GM23338 (cell line): ENCODE results near the gene MAP2K3. TPM values are rescaled to one million over a fixed set of nuclear protein-coding genes. Genes with fewer than 3 reads are reported as not detected.
A peak's percentile ranks its signal among the peaks of the same experiment; 100 is the strongest.
"Not testable (repeated sequence)": the region's sequence is repeated elsewhere in the genome, so short reads cannot be mapped to it uniquely, and the experiment has no call there.

Experiments
- ATAC-seq: fragments of 200-7000 bp; cut with Tn5 transposase; 3 replicates; pipeline ENCODE4 v1.9.1; 2020
- DNase-seq: peaks from one replicate; pipeline ENCODE4 v3.0.0-alpha.2; 2015; ENCODE audit warnings: low spot score
- H2AFZ ChIP-seq: fragments of 200-600 bp; sonication (generic); 2 replicates; pipeline ENCODE4 v1.8.0; 2016; ENCODE audit warnings: antibody characterized with exemption, mild to moderate bottlenecking, moderate library complexity
- H3F3A ChIP-seq: fragments of 200-600 bp; sonication (generic); replicated peaks from 2 replicates; pipeline ENCODE4 v1.8.0; 2017; ENCODE audit warnings: antibody characterized with exemption, mixed run types, low read depth
- H3K27ac ChIP-seq: fragments of 200-600 bp; sonication (generic); 2 replicates; pipeline ENCODE4 v1.6.1; 2016; ENCODE audit warnings: low read depth
- H3K27me3 ChIP-seq: fragments of 200-600 bp; sonication (generic); 2 replicates; pipeline ENCODE4 v1.8.0; 2016; ENCODE audit warnings: mild to moderate bottlenecking, mixed run types, moderate library complexity; ENCODE audit not compliant: insufficient read depth
- H3K36me3 ChIP-seq: fragments of 200-600 bp; sonication (generic); 2 replicates; pipeline ENCODE4 v1.8.0; 2016; ENCODE audit warnings: mild to moderate bottlenecking; ENCODE audit not compliant: insufficient read depth
- H3K4me1 ChIP-seq: fragments of 200-600 bp; sonication (generic); 2 replicates; pipeline ENCODE4 v1.8.0; 2016; ENCODE audit warnings: mild to moderate bottlenecking, moderate library complexity; ENCODE audit not compliant: insufficient read depth
- H3K4me2 ChIP-seq: fragments of 200-600 bp; sonication (generic); 2 replicates; pipeline ENCODE4 v1.7.1; 2017; ENCODE audit warnings: mixed run types
- H3K4me3 ChIP-seq: fragments of 200-600 bp; sonication (generic); 2 replicates; pipeline ENCODE4 v1.6.1; 2016; ENCODE audit warnings: mixed run types
- H3K79me2 ChIP-seq: fragments of 200-600 bp; sonication (generic); replicated peaks from 2 replicates; pipeline ENCODE4 v1.8.0; 2017; ENCODE audit warnings: mild to moderate bottlenecking; ENCODE audit not compliant: insufficient read depth
- H3K9me2 ChIP-seq: fragments of 200-600 bp; sonication (generic); 2 replicates; pipeline ENCODE4 v1.8.0; 2017; ENCODE audit not compliant: insufficient read depth
- H4K20me1 ChIP-seq: fragments of 200-600 bp; sonication (generic); replicated peaks from 2 replicates; pipeline ENCODE4 v1.8.0; 2017; ENCODE audit warnings: mild to moderate bottlenecking; ENCODE audit not compliant: insufficient read depth
- H3K27ac Mint-ChIP-seq: 2 replicates; pipeline ENCODE4 v1.8.0; 2020; ENCODE audit warnings: inconsistent platforms, mild to moderate bottlenecking, moderate library complexity, mixed read lengths
- H3K27me3 Mint-ChIP-seq: 3 replicates; pipeline ENCODE4 v1.8.0; 2022; ENCODE audit warnings: low read depth, mild to moderate bottlenecking, moderate library complexity, mixed read lengths, inconsistent platforms; ENCODE audit not compliant: insufficient read depth, poor library complexity
- H3K36me3 Mint-ChIP-seq: 3 replicates; pipeline ENCODE4 v1.8.0; 2021; ENCODE audit warnings: low read depth, mild to moderate bottlenecking, inconsistent platforms, moderate library complexity, mixed read lengths
- H3K4me1 Mint-ChIP-seq: 3 replicates; pipeline ENCODE4 v1.8.0; 2020; ENCODE audit warnings: mild to moderate bottlenecking, inconsistent platforms, mixed read lengths
- H3K4me3 Mint-ChIP-seq: 3 replicates; pipeline ENCODE4 v1.8.0; 2021; ENCODE audit warnings: moderate library complexity, mild to moderate bottlenecking, inconsistent platforms, mixed read lengths
- H3K9me3 Mint-ChIP-seq: 3 replicates; pipeline ENCODE4 v1.8.0; 2020; ENCODE audit warnings: moderate library complexity, mild to moderate bottlenecking, inconsistent platforms, mixed read lengths
- ZNF462 ChIP-seq: fragments of 250-450 bp; sonication (Bioruptor Pico); IDR thresholded peaks from 2 replicates; pipeline ENCODE4 v1.5.0; 2020; ENCODE audit warnings: mild to moderate bottlenecking, moderate library complexity
- polyA plus RNA-seq: library from polyadenylated mRNA; unstranded; fragments of >200 nt; fragmentation: Nextera tagmentation; extraction: Ambion mirVana; gene quantifications from 2 replicates; pipeline ENCODE4 v1.2.1, GENCODE V29; 2016
- total RNA-seq: library from RNA; depleted of rRNA; stranded (reverse); fragments of >200 nt; shearing (Covaris generic); gene quantifications from 2 replicates; pipeline ENCODE4 v1.2.3, GENCODE V29; 2014

The MAP2K3 gene
- total and polyA plus RNA-seq, 2 experiments from 2014 or later = 28.5 to 31.7 TPM

GRCh38 chr17:21304091-21304490, 19.6 kb downstream of the MAP2K3 start (continued):
- no peak for TF ChIP-seq ZNF462 (CRISPR knock-in tag)

GRCh38 chr17:21304551-21305151, 20.1 kb downstream of the MAP2K3 start:
- not testable (repeated sequence) for H3K36me3 ChIP-seq, H3K4me1 Mint-ChIP-seq, H3K4me2 ChIP-seq, H2AFZ ChIP-seq, H4K20me1 ChIP-seq, H3K4me3 Mint-ChIP-seq, DNase-seq, H3F3A ChIP-seq, ATAC-seq, H3K4me3 ChIP-seq, H3K79me2 ChIP-seq, H3K27me3 ChIP-seq, H3K27ac ChIP-seq, H3K27ac Mint-ChIP-seq, H3K9me2 ChIP-seq, H3K4me1 ChIP-seq
- H3K27me3 Mint-ChIP-seq = peaks cover 14% of the 10 kb centered on the region
- H3K36me3 Mint-ChIP-seq = peaks cover 46% of the 10 kb centered on the region
- peaks cover 57% of the 10 kb centered on the region for H3K9me3 Mint-ChIP-seq

- Mint-ChIP-seq H3K9me3 (peaks cover 47% of the 10 kb centered on the region), H3K27me3 (peaks cover 14% of the 10 kb centered on the region), H3K36me3 (peaks cover 49% of the 10 kb centered on the region)
- not testable (repeated sequence) for H3K4me1 Mint-ChIP-seq, H3K4me3 Mint-ChIP-seq, H3K36me3 ChIP-seq, H4K20me1 ChIP-seq, H3K4me1 ChIP-seq, H3F3A ChIP-seq, H3K4me2 ChIP-seq, H3K27me3 ChIP-seq, H2AFZ ChIP-seq, DNase-seq, H3K27ac Mint-ChIP-seq, ATAC-seq, H3K4me3 ChIP-seq, H3K9me2 ChIP-seq, H3K27ac ChIP-seq, H3K79me2 ChIP-seq
Observed at GRCh38 chr17:21305431-21306180, 21.1 kb downstream of the MAP2K3 start.

- not testable (repeated sequence) for H3K36me3 ChIP-seq, H3K79me2 ChIP-seq, H3K4me3 ChIP-seq, H3K27ac ChIP-seq, H3K4me1 Mint-ChIP-seq, H3K9me2 ChIP-seq, H3K4me2 ChIP-seq, DNase-seq, H3K4me3 Mint-ChIP-seq, H3K27me3 ChIP-seq, H2AFZ ChIP-seq, H3F3A ChIP-seq, H4K20me1 ChIP-seq, H3K27ac Mint-ChIP-seq, H3K4me1 ChIP-seq
- ATAC-seq = peak; percentile 56
- H3K36me3 Mint-ChIP-seq = peaks cover 44% of the 10 kb centered on the region
- peaks cover 39% of the 10 kb centered on the region for H3K9me3 Mint-ChIP-seq
- H3K27me3 Mint-ChIP-seq = peaks cover 14% of the 10 kb centered on the region
Observed at GRCh38 chr17:21306611-21307272, 22.2 kb downstream of the MAP2K3 start.

GRCh38 chr17:21307273-21307625, 22.7 kb downstream of the MAP2K3 start:
- H3K4me1 ChIP-seq, H3K27ac ChIP-seq, H3K27me3 ChIP-seq, H4K20me1 ChIP-seq, H2AFZ ChIP-seq, DNase-seq, H3F3A ChIP-seq, ATAC-seq, H3K27ac Mint-ChIP-seq, H3K4me1 Mint-ChIP-seq, H3K36me3 ChIP-seq, H3K4me3 ChIP-seq, H3K4me3 Mint-ChIP-seq, H3K79me2 ChIP-seq, H3K9me2 ChIP-seq, H3K4me2 ChIP-seq: not testable (repeated sequence)
- Mint-ChIP-seq H3K36me3 (peaks cover 44% of the 10 kb centered on the region), H3K9me3 (peaks cover 34% of the 10 kb centered on the region), H3K27me3 (peaks cover 13% of the 10 kb centered on the region)
